ENCODE data around the gene GSTK1.

DNA sequence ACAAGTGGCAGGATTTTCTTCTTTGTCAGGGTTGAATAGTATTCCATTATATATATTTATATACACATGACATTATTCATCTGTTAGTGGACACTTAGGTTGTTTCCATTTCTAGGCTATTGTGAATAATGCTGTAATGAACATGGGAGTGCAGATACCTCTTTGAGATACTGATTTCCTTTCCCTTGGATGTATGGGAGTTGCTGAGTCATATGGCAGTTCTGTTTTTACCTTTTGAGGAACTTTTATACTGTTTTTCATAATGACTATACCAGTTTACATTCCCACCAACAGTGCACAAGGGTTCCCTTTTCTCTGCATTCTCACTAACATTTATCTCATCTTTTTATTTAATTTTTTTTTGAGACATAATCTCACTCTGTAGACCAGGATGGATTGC is 50.9 kb downstream of the GSTK1 start:
- TF ChIP-seq, protein P1, sequence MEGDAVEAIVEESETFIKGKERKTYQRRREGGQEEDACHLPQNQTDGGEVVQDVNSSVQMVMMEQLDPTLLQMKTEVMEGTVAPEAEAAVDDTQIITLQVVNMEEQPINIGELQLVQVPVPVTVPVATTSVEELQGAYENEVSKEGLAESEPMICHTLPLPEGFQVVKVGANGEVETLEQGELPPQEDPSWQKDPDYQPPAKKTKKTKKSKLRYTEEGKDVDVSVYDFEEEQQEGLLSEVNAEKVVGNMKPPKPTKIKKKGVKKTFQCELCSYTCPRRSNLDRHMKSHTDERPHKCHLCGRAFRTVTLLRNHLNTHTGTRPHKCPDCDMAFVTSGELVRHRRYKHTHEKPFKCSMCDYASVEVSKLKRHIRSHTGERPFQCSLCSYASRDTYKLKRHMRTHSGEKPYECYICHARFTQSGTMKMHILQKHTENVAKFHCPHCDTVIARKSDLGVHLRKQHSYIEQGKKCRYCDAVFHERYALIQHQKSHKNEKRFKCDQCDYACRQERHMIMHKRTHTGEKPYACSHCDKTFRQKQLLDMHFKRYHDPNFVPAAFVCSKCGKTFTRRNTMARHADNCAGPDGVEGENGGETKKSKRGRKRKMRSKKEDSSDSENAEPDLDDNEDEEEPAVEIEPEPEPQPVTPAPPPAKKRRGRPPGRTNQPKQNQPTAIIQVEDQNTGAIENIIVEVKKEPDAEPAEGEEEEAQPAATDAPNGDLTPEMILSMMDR (IDR thresholded peaks at IDR 0.05; ENCODE audit: poor library complexity) = no peak
- TF ChIP-seq EZH2phosphoT487 (IDR thresholded peaks at IDR 0.05; ENCODE audit: low read depth, severe bottlenecking, unreplicated experiment) = no peak

Measured in hepatocyte (in vitro differentiated cells).